WTC11 (cell line): Measurements from ENCODE around the gene ANXA11. TPM values are rescaled to one million over a fixed set of nuclear protein-coding genes. Genes with fewer than 3 reads are reported as not detected.

ENCODE experiments used
- ATAC-seq: fragments of 200-7000 bp; cut with Tn5 transposase; 2 replicates; pipeline ENCODE4 v1.10.0; 2021; ENCODE audit warnings: mild to moderate bottlenecking, moderate library complexity
- CTCF ChIA-PET: fragments of 300-600 bp; sonication (Branson Sonifier 250); formaldehyde crosslinking; loops from one replicate; lab custom pipeline; 2021; ENCODE audit warnings: antibody characterized with exemption; lab: Charles Lee
- POLR2A ChIA-PET: fragments of 350-600 bp; sonication (Branson Sonifier 250); formaldehyde crosslinking; loops from one replicate; lab custom pipeline; 2021; ENCODE audit warnings: antibody characterized with exemption; lab: Charles Lee
- DNase-seq: peaks from one replicate; pipeline ENCODE4 v3.0.0; 2021; ENCODE audit warnings: low spot score
- H3K27ac Mint-ChIP-seq: 2 replicates; pipeline ENCODE4 v1.8.0; 2021; ENCODE audit warnings: mixed read lengths
- H3K27me3 Mint-ChIP-seq: 2 replicates; pipeline ENCODE4 v1.8.0; 2021; ENCODE audit warnings: low read depth, mild to moderate bottlenecking, moderate library complexity, mixed read lengths
- H3K36me3 Mint-ChIP-seq: 2 replicates; pipeline ENCODE4 v1.8.0; 2021; ENCODE audit warnings: mixed read lengths
- H3K4me1 Mint-ChIP-seq: 2 replicates; pipeline ENCODE4 v1.8.0; 2022; ENCODE audit warnings: mixed read lengths
- H3K4me3 Mint-ChIP-seq: 2 replicates; pipeline ENCODE4 v1.8.0; 2021; ENCODE audit warnings: mild to moderate bottlenecking, moderate library complexity, mixed read lengths
- H3K9me3 Mint-ChIP-seq: 2 replicates; pipeline ENCODE4 v1.8.0; 2021; ENCODE audit warnings: mixed read lengths
- ELF4 ChIP-seq: sonication (generic); formaldehyde crosslinking; IDR thresholded peaks from 2 replicates; pipeline ENCODE4 v1.8.1; 2022; ENCODE audit warnings: low read depth, mild to moderate bottlenecking, moderate library complexity, missing genetic modification reagents
- ERG ChIP-seq: fragments of 250-450 bp; sonication (Bioruptor Pico); IDR thresholded peaks from 2 replicates; pipeline ENCODE4 v1.8.0; 2021; ENCODE audit warnings: mild to moderate bottlenecking
- ETV6 ChIP-seq: sonication (generic); formaldehyde crosslinking; IDR thresholded peaks from 2 replicates; pipeline ENCODE4 v1.8.1; 2022; ENCODE audit warnings: mild to moderate bottlenecking, missing genetic modification reagents
- FOXJ3 ChIP-seq: sonication (generic); formaldehyde crosslinking; IDR thresholded peaks from 2 replicates; pipeline ENCODE4 v1.9.0; 2021; ENCODE audit warnings: missing genetic modification reagents, mild to moderate bottlenecking, borderline replicate concordance
- GRHL2 ChIP-seq: fragments of 250-450 bp; sonication (Bioruptor Pico); IDR thresholded peaks from 2 replicates; pipeline ENCODE4 v1.8.0; 2022; ENCODE audit warnings: mild to moderate bottlenecking, moderate library complexity; ENCODE audit not compliant: insufficient replicate concordance, severe bottlenecking
- KAT7 ChIP-seq: sonication (generic); formaldehyde crosslinking; IDR thresholded peaks from 2 replicates; pipeline ENCODE4 v1.8.1; 2023; ENCODE audit warnings: missing genetic modification reagents, mild to moderate bottlenecking, borderline replicate concordance
- PRDM15 ChIP-seq: sonication (generic); formaldehyde crosslinking; IDR thresholded peaks from 2 replicates; pipeline ENCODE4 v1.8.0; 2022; ENCODE audit warnings: missing genetic modification reagents
- RORB ChIP-seq: fragments of 250-450 bp; sonication (Bioruptor Pico); IDR thresholded peaks from 2 replicates; pipeline ENCODE4 v1.9.0; 2021; ENCODE audit warnings: mild to moderate bottlenecking
- TP53 ChIP-seq: sonication (generic); formaldehyde crosslinking; IDR thresholded peaks from 2 replicates; pipeline ENCODE4 v1.8.1; 2023; ENCODE audit warnings: mild to moderate bottlenecking, missing genetic modification reagents
- total RNA-seq: library from RNA; stranded (reverse); gene quantifications from 3 replicates; pipeline ENCODE4 v1.2.3, GENCODE V29; 2021
- TF ChIP-seq, protein P1 (sequence below): sonication (generic); formaldehyde crosslinking; IDR thresholded peaks from 2 replicates; pipeline ENCODE4 v1.8.1; 2023; ENCODE audit warnings: mild to moderate bottlenecking, missing genetic modification reagents, moderate library complexity
- TF ChIP-seq, protein P2 (sequence below): sonication (generic); formaldehyde crosslinking; conservative IDR thresholded peaks from 2 replicates; pipeline ENCODE4 v1.8.1; 2022; ENCODE audit warnings: mild to moderate bottlenecking, missing genetic modification reagents
- TF ChIP-seq, protein P3 (sequence below): sonication (generic); formaldehyde crosslinking; IDR thresholded peaks from 2 replicates; pipeline ENCODE4 v1.8.1; 2023; ENCODE audit warnings: mild to moderate bottlenecking, missing genetic modification reagents, borderline replicate concordance

ANXA11 gene
- total RNA-seq, 1 experiment from 2014 or later, result 83.3 TPM

DNA sequence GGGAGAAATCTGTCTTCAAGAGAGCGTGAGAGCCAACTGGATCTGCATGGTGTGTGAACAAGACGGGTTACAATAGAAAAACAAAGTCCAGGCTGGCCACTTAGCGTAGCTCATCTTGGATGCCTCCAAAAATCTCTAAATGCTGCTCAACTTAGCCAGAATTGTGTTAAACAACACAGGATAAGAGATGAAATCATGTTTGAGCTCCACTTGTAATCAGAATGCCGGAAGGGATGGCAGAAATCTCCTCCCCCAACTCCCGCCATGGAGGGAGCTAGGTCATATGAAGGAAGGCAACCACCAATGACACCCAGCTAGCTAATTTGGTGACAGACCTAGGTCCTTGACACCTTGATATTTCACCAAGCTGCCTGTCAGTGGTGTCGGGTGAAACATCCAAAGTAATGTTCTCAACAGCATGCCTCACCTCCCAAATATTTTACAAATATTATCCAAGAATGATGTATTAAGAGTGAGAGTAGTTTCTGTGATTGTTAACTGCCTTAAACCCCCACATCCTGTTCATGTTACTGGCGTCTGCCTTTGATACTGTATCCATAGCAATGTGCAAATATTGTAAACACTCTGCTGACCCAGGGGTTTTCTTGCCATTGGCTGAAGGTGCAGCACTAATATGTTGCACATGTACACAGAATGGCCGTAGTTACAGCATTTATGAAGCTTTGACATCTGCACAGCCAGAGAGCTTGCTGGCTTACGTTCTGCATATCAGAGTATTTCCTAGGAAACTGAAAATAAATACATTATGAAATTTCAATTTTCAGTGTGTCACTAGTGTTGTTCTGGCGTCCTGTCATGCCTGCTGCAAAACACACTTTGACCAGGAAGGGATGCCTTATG is 101.0 kb downstream of the ANXA11 start:
- Mint-ChIP-seq H3K9me3 (peaks cover 20% of the 10 kb centered on the region), H3K27ac (no peak overlapping the region), H3K4me3 (no peak overlapping the region), H3K4me1 (peaks cover 48% of the 10 kb centered on the region)
- CTCF ChIA-PET, result interaction anchor here (1.1 to 1.3 kb wide), 2 partner anchors 25 to 118 kb away, joined by 3 to 4 read pairs; no protein-coding TSS in a partner anchor
- DNase-seq, result no peak
- TF ChIP-seq ERG (CRISPR knock-in tag), result no peak
- no peak for TF ChIP-seq KAT7 (CRISPR knock-in tag)
- TF ChIP-seq, protein P1, sequence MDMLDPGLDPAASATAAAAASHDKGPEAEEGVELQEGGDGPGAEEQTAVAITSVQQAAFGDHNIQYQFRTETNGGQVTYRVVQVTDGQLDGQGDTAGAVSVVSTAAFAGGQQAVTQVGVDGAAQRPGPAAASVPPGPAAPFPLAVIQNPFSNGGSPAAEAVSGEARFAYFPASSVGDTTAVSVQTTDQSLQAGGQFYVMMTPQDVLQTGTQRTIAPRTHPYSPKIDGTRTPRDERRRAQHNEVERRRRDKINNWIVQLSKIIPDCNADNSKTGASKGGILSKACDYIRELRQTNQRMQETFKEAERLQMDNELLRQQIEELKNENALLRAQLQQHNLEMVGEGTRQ (CRISPR knock-in tag), result no peak
- TF ChIP-seq, protein P2, sequence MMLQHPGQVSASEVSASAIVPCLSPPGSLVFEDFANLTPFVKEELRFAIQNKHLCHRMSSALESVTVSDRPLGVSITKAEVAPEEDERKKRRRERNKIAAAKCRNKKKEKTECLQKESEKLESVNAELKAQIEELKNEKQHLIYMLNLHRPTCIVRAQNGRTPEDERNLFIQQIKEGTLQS, result no peak
- TF ChIP-seq, protein P3, sequence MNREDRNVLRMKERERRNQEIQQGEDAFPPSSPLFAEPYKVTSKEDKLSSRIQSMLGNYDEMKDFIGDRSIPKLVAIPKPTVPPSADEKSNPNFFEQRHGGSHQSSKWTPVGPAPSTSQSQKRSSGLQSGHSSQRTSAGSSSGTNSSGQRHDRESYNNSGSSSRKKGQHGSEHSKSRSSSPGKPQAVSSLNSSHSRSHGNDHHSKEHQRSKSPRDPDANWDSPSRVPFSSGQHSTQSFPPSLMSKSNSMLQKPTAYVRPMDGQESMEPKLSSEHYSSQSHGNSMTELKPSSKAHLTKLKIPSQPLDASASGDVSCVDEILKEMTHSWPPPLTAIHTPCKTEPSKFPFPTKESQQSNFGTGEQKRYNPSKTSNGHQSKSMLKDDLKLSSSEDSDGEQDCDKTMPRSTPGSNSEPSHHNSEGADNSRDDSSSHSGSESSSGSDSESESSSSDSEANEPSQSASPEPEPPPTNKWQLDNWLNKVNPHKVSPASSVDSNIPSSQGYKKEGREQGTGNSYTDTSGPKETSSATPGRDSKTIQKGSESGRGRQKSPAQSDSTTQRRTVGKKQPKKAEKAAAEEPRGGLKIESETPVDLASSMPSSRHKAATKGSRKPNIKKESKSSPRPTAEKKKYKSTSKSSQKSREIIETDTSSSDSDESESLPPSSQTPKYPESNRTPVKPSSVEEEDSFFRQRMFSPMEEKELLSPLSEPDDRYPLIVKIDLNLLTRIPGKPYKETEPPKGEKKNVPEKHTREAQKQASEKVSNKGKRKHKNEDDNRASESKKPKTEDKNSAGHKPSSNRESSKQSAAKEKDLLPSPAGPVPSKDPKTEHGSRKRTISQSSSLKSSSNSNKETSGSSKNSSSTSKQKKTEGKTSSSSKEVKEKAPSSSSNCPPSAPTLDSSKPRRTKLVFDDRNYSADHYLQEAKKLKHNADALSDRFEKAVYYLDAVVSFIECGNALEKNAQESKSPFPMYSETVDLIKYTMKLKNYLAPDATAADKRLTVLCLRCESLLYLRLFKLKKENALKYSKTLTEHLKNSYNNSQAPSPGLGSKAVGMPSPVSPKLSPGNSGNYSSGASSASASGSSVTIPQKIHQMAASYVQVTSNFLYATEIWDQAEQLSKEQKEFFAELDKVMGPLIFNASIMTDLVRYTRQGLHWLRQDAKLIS (CRISPR knock-in tag), result no peak
- TF ChIP-seq ELF4 (CRISPR knock-in tag), result no peak
- TF ChIP-seq RORB (CRISPR knock-in tag), result no peak
- TF ChIP-seq FOXJ3, result no peak
- no peak for TF ChIP-seq TP53
- no peak for TF ChIP-seq ETV6 (CRISPR knock-in tag)
- TF ChIP-seq PRDM15 (CRISPR knock-in tag), result no peak
- TF ChIP-seq GRHL2 (CRISPR knock-in tag), result no peak
- TF ChIP-seq, all 79 proteins: peak for 0
- Mint-ChIP-seq H3K27me3 (peaks cover 6% of the 10 kb centered on the region), H3K36me3 (peaks cover 20% of the 10 kb centered on the region)
- POLR2A ChIA-PET, result interaction anchor here (0.6 kb wide), 2 partner anchors 14 to 1918 kb away, joined by 3 to 4 read pairs; no protein-coding TSS in a partner anchor
- ATAC-seq, result no peak; the same call in 1 of the 2 replicates

Other genes starting within 250 kb of the ANXA11 start
- gene TMEM254, start 126.9 kb downstream of the ANXA11 start, total RNA-seq, result 18.5 to 23.3 TPM (median 22.2 TPM) in 3 replicates
- 4.6 to 7.3 TPM (median 6.6 TPM) in 3 replicates for gene PLAC9, start 72.8 kb downstream of the ANXA11 start, total RNA-seq
- 2.3 to 5.0 TPM (median 4.3 TPM) in 3 replicates for gene MAT1A, start 84.1 kb upstream of the ANXA11 start, total RNA-seq
- gene DYDC1, start 151.2 kb upstream of the ANXA11 start, total RNA-seq, result 0.50 to 0.52 TPM in 2 of 3 replicates, not detected in the other
- gene DYDC2, start 151.2 kb upstream of the ANXA11 start, total RNA-seq, result 1.9 to 3.3 TPM (median 2.4 TPM) in 3 replicates
- 46.6 to 56.5 TPM (median 52.4 TPM) in 3 replicates for gene PRXL2A, start 203.0 kb upstream of the ANXA11 start, total RNA-seq
- gene TSPAN14, start 248.8 kb upstream of the ANXA11 start, total RNA-seq, result 64.0 to 73.5 TPM (median 72.1 TPM) in 3 replicates